Metanephros (tissue), 2 donors: ENCODE results near the gene SEMA4B. TPM values are rescaled to one million over a fixed set of nuclear protein-coding genes. Genes with fewer than 3 reads are reported as not detected.

Source experiments
- small RNA-seq: library from RNA; depleted of rRNA; stranded (forward); fragments of <200 nt; gene quantifications from one replicate; pipeline ENCODE3, GENCODE V24; 2014; ENCODE audit warnings: low replicate concordance
- total RNA-seq: library from RNA; depleted of rRNA; stranded (reverse); fragments of >200 nt; gene quantifications from one replicate; pipeline ENCODE4 v1.2.3, GENCODE V29; 2014

Gene SEMA4B, protein sequence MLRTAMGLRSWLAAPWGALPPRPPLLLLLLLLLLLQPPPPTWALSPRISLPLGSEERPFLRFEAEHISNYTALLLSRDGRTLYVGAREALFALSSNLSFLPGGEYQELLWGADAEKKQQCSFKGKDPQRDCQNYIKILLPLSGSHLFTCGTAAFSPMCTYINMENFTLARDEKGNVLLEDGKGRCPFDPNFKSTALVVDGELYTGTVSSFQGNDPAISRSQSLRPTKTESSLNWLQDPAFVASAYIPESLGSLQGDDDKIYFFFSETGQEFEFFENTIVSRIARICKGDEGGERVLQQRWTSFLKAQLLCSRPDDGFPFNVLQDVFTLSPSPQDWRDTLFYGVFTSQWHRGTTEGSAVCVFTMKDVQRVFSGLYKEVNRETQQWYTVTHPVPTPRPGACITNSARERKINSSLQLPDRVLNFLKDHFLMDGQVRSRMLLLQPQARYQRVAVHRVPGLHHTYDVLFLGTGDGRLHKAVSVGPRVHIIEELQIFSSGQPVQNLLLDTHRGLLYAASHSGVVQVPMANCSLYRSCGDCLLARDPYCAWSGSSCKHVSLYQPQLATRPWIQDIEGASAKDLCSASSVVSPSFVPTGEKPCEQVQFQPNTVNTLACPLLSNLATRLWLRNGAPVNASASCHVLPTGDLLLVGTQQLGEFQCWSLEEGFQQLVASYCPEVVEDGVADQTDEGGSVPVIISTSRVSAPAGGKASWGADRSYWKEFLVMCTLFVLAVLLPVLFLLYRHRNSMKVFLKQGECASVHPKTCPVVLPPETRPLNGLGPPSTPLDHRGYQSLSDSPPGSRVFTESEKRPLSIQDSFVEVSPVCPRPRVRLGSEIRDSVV
- total RNA-seq, result 66.7 TPM

DNA sequence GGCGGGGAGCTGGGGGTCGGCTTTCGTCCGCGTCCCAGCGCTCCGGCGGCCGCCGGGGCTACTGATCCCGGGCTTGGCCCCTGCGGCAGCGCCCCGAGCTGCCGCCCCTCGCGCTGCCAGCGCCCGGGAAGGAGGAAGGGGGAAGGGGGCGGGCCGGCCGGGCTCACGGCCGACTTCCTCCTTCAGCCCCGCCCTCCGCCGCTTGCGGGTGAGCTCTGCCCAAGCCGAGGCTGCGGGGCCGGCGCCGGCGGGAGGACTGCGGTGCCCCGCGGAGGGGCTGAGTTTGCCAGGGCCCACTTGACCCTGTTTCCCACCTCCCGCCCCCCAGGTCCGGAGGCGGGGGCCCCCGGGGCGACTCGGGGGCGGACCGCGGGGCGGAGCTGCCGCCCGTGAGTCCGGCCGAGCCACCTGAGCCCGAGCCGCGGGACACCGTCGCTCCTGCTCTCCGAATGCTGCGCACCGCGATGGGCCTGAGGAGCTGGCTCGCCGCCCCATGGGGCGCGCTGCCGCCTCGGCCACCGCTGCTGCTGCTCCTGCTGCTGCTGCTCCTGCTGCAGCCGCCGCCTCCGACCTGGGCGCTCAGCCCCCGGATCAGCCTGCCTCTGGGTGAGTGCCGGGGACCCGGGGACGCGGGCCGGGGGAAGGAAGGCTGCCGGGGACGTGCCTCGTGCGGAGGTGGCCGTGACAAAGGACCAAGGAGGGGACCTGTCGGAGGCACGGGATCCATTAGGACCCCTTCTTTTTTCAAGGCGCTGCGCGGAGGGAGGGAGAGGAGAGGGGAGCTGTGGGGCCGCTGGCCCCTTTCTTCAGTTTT, at the start of gene SEMA4B:
Gene SEMA4B (plus strand): TSS at position 201 of the 814 bp plus-strand sequence. CDS start 249 bp downstream, at position 450.

DNA sequence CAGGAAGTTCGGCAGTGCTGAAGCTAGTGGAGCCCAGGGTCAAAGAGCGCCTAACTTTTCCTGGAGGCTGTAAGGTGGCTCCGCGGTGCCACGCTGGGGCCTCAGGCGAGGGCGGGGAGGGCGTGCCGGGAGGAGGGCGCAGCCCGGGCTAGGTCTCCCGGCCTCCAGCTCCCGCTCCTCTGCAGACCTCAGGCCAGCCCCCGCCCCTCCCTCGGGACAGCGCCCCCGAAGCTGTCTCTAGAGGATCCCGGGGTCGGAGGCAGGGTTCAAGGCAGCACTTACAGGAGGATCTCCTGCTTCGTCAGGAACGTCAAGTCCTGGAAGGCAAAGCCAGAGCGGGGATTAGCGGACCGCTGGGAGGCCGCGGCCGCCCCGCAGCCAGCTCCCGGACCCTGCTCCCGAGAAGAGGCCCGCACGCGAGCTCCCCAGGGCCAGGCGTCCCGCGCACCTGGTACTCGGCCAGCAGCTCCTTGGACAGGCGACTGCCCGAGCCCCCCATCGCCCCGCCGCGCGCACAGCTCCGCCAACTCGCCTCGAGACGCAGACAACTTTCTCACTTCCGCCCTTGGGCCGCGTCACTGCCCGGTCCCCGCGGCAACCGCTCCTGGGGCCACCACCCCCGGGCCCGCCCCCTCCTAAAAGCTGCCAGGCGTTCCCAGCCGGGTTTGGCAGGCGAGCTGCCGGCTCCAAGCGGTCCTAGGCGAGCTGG, 32.4 kb downstream of the SEMA4B start, which contains the start of gene CIB1:
Gene CIB1 (minus strand): TSS at position 555 of the 709 bp plus-strand sequence. CDS start 56 bp downstream, at position 499.

DNA sequence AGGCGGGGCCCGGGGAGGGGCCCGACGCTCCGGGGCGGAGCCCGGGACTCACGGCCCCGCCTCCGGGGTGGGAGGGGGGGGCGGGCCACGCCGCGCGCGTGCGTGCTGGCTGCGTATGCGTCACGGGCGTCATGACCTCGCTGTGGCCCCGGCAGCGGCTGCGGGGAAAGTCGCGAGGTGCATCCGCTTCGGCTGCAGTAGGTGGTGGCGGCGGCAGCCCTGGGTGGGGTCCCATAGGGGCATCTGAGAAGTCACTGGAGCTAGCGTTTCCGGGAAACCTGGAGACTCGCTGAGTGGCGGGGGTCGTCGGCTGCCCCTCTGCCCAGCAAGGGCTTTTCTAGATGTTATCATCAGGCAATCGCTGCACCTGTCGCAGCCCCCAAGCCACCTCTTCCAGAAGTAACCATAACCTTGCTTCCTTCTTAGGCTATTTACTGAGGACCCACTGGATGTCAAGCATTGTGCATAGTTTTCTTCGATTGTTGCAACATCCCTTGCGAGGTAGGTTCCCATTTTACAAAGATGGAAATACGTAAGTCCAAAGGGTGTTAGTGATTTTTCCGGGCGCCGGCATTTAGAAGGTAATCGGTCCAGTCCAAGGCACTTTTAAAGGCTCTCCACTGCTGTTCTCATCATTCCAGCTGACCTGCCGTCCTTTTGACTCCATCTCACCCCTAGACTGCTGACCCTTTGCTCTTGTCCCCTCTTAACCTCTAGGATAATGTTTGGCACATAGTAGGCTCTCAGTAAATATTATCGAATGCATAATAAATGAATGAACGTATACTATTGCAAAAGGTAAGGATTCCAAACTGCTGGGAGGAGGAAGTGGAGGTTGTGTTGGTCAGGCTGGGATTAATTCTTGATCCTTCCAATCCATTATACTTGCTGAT, 33.2 kb downstream of the SEMA4B start, which contains the start of gene GDPGP1:
Gene GDPGP1 (plus strand): TSS at position 114 of the 893 bp plus-strand sequence. CDS start 6,700 bp downstream, outside the sequence.

DNA sequence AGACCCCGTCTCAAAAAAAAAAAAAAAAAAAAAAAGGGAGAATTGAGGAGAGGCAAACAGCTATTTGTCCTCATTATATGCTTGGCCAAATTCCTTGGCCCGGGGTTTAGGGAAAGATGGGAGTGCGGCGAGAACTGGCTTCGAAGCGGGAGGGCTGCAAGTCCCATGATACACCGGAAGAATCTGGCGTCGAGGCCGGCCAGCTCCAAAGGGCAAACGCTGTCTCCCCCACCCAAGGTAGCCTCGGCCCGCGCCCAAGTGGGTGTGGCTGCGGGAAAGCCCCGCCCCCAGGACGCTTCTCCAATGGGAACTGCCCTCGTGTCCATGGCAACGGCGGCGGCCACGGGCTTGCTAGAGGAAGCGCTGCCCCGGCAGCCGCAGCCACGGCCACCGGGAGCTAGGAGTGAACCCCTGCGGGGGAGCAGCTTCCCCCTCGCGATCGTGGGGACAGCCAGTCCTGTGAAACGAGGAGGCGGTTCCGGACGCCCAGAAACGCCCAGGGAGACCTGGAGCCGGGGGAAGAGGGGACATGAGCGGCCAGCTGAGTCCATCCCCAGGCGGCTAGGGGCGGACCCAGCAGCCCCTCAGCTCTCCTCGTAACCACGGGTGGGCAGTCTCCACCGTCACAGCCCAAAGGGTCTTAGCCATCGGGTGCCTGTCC, 48.2 kb downstream of the SEMA4B start, which contains the start of gene TTLL13:
Gene TTLL13 (plus strand): TSS at position 354 of the 661 bp plus-strand sequence. CDS start 1,075 bp downstream, outside the sequence.

DNA sequence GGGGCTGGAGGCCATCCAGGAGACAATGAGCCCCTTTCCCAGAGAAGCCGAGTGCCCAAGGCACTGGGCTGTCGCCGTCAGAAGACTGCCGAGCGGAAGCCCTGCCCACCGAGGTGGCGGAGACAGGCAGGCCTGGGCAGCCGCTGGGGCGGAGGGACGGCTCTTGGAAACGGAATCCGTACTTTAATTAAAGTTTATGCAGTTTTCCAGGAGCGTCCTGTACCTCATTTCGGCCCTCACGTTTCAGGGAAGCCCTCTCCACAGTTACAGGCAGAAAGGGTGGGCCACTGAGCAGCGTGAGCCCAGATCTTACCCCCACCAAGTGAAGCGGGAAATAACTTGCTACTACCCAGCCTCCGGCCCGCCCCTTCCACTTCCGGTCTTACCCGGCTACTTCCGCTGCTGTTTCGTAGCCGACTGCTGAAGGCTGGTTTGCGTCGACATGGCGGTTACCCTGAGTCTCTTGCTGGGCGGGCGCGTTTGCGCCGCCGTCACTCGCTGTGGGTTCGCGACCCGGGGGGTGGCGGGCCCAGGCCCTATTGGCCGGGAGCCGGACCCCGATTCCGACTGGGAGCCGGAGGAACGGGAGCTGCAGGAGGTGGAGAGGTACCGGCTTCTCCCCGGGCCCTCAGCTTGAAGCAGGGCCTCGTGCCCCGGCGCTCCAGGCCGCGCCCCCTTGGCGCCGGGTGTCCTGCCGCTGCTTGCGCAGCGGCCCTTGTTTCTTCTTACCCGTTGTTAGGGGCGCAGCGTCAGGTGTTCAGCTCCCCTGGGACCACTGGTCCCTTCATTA, 64.3 kb downstream of the SEMA4B start, which contains the start of gene NGRN:
Gene NGRN (plus strand): TSS at position 402 of the 790 bp plus-strand sequence. CDS start 41 bp downstream, at position 443.

Small RNAs within 50 kb of the gene (small RNA-seq; reads per million reads assigned to genes)
- not detected for gene RN7SL346P

Other genes starting within 250 kb of the SEMA4B start
- gene ZNF710, start 200.0 kb upstream of the SEMA4B start, total RNA-seq, result 14.9 TPM
- 191 TPM for gene IDH2, start 98.9 kb upstream of the SEMA4B start, total RNA-seq
- 19.7 TPM for gene CIB1, start 32.6 kb downstream of the SEMA4B start, total RNA-seq
- 8.3 TPM for gene GDPGP1, start 32.9 kb downstream of the SEMA4B start, total RNA-seq
- gene TTLL13, start 48.2 kb downstream of the SEMA4B start, total RNA-seq, result 1.3 TPM
- gene NGRN, start 64.3 kb downstream of the SEMA4B start, total RNA-seq, result 81.7 TPM
- 1.8 TPM for gene ZNF774, start 151.0 kb downstream of the SEMA4B start, total RNA-seq
- gene IQGAP1, start 186.9 kb downstream of the SEMA4B start, total RNA-seq, result 154 TPM